Measurements from ENCODE around the gene ZNF45.

DNA sequence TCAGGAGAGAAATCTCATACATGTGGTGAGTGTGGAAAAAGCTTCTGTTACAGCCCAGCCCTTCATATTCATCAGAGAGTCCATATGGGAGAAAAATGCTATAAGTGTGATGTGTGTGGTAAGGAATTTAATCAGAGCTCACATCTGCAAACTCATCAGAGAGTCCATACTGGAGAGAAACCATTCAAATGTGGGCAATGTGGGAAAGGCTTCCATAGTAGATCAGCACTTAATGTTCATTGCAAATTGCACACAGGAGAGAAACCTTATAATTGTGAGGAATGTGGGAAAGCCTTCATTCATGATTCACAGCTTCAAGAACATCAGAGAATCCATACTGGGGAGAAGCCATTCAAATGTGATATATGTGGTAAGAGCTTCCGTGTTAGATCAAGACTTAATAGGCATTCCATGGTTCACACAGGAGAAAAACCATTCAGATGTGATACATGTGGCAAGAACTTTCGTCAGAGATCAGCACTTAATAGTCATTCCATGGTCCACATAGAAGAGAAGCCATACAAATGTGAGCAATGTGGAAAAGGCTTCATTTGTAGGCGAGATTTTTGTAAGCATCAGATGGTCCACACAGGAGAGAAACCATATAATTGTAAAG lies 31.1 kb upstream of the ZNF45 start:
- TF ChIP-seq, protein P1, sequence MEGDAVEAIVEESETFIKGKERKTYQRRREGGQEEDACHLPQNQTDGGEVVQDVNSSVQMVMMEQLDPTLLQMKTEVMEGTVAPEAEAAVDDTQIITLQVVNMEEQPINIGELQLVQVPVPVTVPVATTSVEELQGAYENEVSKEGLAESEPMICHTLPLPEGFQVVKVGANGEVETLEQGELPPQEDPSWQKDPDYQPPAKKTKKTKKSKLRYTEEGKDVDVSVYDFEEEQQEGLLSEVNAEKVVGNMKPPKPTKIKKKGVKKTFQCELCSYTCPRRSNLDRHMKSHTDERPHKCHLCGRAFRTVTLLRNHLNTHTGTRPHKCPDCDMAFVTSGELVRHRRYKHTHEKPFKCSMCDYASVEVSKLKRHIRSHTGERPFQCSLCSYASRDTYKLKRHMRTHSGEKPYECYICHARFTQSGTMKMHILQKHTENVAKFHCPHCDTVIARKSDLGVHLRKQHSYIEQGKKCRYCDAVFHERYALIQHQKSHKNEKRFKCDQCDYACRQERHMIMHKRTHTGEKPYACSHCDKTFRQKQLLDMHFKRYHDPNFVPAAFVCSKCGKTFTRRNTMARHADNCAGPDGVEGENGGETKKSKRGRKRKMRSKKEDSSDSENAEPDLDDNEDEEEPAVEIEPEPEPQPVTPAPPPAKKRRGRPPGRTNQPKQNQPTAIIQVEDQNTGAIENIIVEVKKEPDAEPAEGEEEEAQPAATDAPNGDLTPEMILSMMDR (conservative IDR thresholded peaks at IDR 0.05 in 1 of 2, IDR thresholded peaks at IDR 0.05 in 1 of 2; ENCODE audit: low read depth in 1 of 2, low read length in 2 of 2): no peak
- no peak for TF ChIP-seq EZH2 (IDR thresholded peaks at IDR 0.05; ENCODE audit: low read length, missing control alignments)

Data from fibroblast of lung (primary cell).